Tibial artery (tissue), 4 donors: Measurements from ENCODE around the gene PDCD1LG2.
"Not testable (repeated sequence)": the region's sequence is repeated elsewhere in the genome, so short reads cannot be mapped to it uniquely, and the experiment has no call there.

Experiments used
- DNase-seq, 2 donors: peaks; one replicate each; pipeline ENCODE4 v3.0.0-alpha.2; 2019
- H3K27ac ChIP-seq, 2 donors: fragments of 200-600 bp; sonication (generic) in 1 of 2; 1 replicate in 1 of 2; 2 replicates in 1 of 2; pipeline ENCODE4 v1.5.1; 2018 to 2019; ENCODE audit warnings: mild to moderate bottlenecking in 1 of 2
- H3K27me3 ChIP-seq, 2 donors: fragments of 200-600 bp; sonication (generic) in 1 of 2; one replicate each; pipeline versions ENCODE4 v1.5.1 to v1.6.0; 2016 to 2019
- H3K36me3 ChIP-seq, 3 donors: fragments of 200-600 bp; sonication (generic) in 2 of 3; one replicate each; pipeline ENCODE4 v1.5.1; 2016 to 2019; ENCODE audit warnings: mild to moderate bottlenecking in 2 of 3
- H3K4me1 ChIP-seq, 4 donors: fragments of 200-600 bp; sonication (generic) in 2 of 4; 1 replicate in 3 of 4; 2 replicates in 1 of 4; pipeline ENCODE4 v1.5.1; 2016 to 2019
- H3K4me3 ChIP-seq, 2 donors: fragments of 200-600 bp; sonication (generic) in 1 of 2; 1 replicate in 1 of 2; 2 replicates in 1 of 2; pipeline ENCODE4 v1.5.1; 2018 to 2019; ENCODE audit warnings: mild to moderate bottlenecking in 2 of 2
- H3K9me3 ChIP-seq, 3 donors: fragments of 200-600 bp; sonication (generic) in 1 of 3; one replicate each; pipeline ENCODE4 v1.5.1; 2016 to 2019
- intact Hi-C: fragments of 100-400 bp; cut with DNase I; formaldehyde crosslinking; loops from one replicate; pipeline ENCODE4 v1.15.0; 2023; ENCODE audit warnings: low total_unique reads
- TF ChIP-seq, protein P1 (sequence below), 2 experiments: fragments of 200-600 bp in 1 of 2; fragments of 450-650 bp in 1 of 2; IDR thresholded peaks; one replicate each; pipeline ENCODE4 v1.5.1; 2017 to 2019; ENCODE audit warnings: antibody characterized with exemption in 2 of 2, mild to moderate bottlenecking in 1 of 2, moderate library complexity in 1 of 2

Gene PDCD1LG2

DNA sequence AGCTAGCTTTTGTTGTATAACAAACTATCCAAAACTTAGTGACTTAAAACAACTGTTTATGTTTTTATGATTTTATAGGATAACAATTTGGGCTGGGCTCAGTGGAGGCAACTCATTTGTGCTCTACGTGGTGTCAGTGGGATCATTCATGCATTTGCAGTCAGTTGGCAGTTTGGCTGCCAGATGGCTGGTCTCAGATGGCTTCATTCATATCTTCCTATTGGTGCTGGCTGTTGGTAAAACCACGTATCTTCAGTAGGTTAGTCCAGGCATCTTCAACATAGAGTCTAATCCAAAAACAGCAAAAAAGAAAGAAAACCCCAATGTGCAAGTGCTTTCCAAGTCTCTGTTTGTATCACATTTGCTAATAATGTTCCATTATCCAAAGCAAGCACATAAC, 66.9 kb downstream of the PDCD1LG2 start:
- TF ChIP-seq, protein P1, sequence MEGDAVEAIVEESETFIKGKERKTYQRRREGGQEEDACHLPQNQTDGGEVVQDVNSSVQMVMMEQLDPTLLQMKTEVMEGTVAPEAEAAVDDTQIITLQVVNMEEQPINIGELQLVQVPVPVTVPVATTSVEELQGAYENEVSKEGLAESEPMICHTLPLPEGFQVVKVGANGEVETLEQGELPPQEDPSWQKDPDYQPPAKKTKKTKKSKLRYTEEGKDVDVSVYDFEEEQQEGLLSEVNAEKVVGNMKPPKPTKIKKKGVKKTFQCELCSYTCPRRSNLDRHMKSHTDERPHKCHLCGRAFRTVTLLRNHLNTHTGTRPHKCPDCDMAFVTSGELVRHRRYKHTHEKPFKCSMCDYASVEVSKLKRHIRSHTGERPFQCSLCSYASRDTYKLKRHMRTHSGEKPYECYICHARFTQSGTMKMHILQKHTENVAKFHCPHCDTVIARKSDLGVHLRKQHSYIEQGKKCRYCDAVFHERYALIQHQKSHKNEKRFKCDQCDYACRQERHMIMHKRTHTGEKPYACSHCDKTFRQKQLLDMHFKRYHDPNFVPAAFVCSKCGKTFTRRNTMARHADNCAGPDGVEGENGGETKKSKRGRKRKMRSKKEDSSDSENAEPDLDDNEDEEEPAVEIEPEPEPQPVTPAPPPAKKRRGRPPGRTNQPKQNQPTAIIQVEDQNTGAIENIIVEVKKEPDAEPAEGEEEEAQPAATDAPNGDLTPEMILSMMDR (IDR thresholded peaks at IDR 0.05), result no peak
- intact Hi-C loops, result no loop called here
- Histone ChIP-seq H3K27ac (no peak overlapping the region), H3K4me1 (peaks cover 0 to 10% (median 0%) of the 10 kb centered on the region in 4 donors), H3K36me3 (no peaks in the 10 kb centered on the region), H3K9me3 (no peaks in the 10 kb centered on the region), H3K27me3 (no peaks in the 10 kb centered on the region), H3K4me3 (no peak overlapping the region)
- DNase-seq, result no peak

DNA sequence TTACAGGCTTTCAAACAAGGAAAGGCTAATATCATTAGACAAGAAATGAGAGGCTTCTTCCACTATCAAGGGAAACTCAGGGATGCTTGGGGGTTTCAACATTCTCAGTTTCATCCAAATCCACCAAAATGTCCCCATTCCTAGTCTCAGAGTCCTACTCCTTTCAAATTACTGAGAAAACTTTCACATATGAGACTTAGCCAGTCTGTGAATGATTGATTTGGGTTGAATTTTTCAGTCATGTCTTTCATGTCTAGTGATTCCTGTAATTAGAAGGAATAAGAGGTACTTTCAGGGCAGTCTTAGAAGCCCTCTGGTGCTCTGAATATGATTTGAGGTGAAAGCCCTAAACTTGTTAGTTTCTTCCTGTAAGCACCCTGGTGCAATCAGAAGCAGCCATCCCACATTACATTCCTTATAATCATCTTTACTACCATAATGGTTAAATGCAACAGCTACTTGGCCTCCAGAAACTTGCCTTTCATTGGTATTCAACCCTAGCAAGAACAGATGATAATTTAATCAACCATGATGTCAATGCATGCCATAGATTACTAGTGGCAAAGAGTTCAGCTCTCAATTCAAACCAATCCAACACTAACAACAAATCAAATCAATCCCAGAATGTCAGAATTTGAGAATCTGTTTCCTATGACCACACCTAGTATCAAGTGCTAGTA, 67.8 kb downstream of the PDCD1LG2 start:
- H3K4me1 ChIP-seq, result peaks cover 0 to 15% (median 3%) of the 10 kb centered on the region in 4 donors
- H3K27me3 ChIP-seq, result no peaks in the 10 kb centered on the region
- no peak for DNase-seq
- no peaks in the 10 kb centered on the region for H3K36me3 ChIP-seq
- intact Hi-C loops, result no loop called here
- no peak overlapping the region for H3K4me3 ChIP-seq
- H3K9me3 ChIP-seq, result no peaks in the 10 kb centered on the region
- no peak overlapping the region for H3K27ac ChIP-seq
- TF ChIP-seq, protein P1 (IDR thresholded peaks at IDR 0.05), result no peak

DNA sequence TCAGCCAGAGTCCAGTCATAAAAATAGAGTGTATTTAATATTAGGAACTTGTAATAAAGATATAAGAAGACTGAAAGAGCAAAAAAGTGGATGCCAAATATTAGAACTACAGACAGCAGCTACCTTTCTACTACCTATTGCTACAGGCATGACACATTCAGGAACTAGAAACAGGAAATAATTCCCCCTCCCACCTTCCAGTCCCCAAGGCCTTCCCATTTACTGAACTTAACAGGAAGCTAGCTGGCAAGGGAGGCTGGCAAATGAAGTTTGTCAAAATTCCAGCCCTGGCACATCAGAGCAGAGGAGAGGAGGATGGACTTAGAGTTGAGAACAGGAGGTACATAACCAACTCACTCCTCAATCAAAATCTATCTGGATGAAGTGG, 68.4 kb downstream of the PDCD1LG2 start:
- intact Hi-C loops, result no loop called here
- no peaks in the 10 kb centered on the region for H3K9me3 ChIP-seq
- peaks cover 0 to 21% (median 4%) of the 10 kb centered on the region in 4 donors for H3K4me1 ChIP-seq
- TF ChIP-seq, protein P1 (IDR thresholded peaks at IDR 0.05), result no peak
- DNase-seq, result no peak
- H3K36me3 ChIP-seq, result no peaks in the 10 kb centered on the region
- H3K27me3 ChIP-seq, result no peaks in the 10 kb centered on the region
- no peak overlapping the region for H3K4me3 ChIP-seq
- no peak overlapping the region for H3K27ac ChIP-seq

DNA sequence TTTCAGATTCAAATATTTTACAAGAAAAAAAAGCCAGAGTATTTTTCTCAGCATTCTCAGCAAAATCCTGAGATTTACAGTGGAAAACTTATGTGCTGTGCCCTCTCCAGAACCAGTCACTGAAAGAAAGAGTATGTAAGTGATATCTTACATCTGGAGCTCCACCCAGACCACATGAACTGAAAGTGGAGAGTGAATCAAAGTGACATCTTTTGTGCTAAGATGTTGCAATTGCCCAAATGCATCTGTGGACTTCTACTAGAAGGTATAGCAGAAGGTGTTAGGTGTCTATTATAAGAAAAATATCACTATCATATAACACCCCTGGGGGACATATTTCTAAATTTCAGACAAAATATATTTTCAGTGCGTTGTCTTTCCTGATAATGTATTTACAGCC, 69.5 kb downstream of the PDCD1LG2 start:
- peaks cover 0 to 21% (median 4%) of the 10 kb centered on the region in 4 donors for H3K4me1 ChIP-seq
- TF ChIP-seq, protein P1 (IDR thresholded peaks at IDR 0.05), result no peak
- H3K27ac ChIP-seq, result no peak overlapping the region
- no peaks in the 10 kb centered on the region for H3K27me3 ChIP-seq
- no peaks in the 10 kb centered on the region for H3K36me3 ChIP-seq
- intact Hi-C loops, result loop anchor here (10.0 kb wide), 1 partner anchor 835 kb away; the partner anchor contains the start of gene AK3
- H3K4me3 ChIP-seq, result no peak overlapping the region
- DNase-seq, result no peak
- no peaks in the 10 kb centered on the region for H3K9me3 ChIP-seq

DNA sequence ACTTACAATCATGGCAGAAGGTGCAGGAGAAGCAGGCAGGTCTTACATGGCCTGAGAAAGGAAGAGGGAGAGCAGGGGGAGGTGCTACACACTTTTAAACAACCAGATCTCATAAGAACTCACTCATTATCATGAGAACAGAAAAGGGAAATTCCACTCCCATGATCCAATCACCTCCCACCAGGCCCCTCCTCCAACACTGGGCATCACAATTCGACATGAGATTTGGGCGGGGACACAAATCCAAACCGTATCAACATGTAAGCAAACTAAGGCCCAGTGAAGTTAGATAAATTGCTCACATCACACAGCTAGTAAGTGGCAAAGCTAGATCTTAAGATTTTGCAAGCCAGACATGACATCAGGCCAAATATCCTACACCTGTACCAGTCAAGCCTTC, 70.3 kb downstream of the PDCD1LG2 start:
- Histone ChIP-seq H3K27ac (no peak overlapping the region), H3K36me3 (no peaks in the 10 kb centered on the region), H3K9me3 (no peaks in the 10 kb centered on the region), H3K27me3 (no peaks in the 10 kb centered on the region), H3K4me1 (peaks cover 0 to 21% (median 4%) of the 10 kb centered on the region in 4 donors), H3K4me3 (no peak overlapping the region)
- DNase-seq, result no peak
- intact Hi-C loops, result loop anchor here (10.0 kb wide), 1 partner anchor 836 kb away; the partner anchor contains the start of gene AK3
- TF ChIP-seq, protein P1 (IDR thresholded peaks at IDR 0.05), result no peak

DNA sequence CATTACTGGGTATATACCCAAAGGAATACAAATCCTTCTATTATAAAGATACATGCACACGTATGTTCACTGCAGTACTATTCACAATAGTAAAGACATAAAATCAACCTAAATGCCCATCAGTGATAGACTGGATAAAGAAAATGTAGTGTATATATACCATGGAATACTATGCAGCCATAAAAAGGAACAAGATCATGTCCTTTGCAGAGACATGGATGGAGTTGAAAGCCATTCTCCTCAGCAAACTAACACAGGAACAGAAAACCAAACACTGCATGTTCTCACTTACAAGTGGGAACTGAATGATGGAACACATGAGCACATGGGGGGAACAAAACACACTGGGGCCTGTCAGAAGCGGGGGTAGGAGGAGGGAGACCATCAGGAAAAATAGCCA, 71.4 kb downstream of the PDCD1LG2 start:
- H3K4me1 ChIP-seq, result peaks cover 0 to 21% (median 4%) of the 10 kb centered on the region in 4 donors
- intact Hi-C loops, result loop anchor here (10.0 kb wide), 1 partner anchor 837 kb away; the partner anchor contains the start of gene AK3
- H3K9me3 ChIP-seq, H3K27ac ChIP-seq, DNase-seq, H3K36me3 ChIP-seq, H3K4me3 ChIP-seq, H3K27me3 ChIP-seq: not testable (repeated sequence)
